IMR-90 (cell line): ENCODE measurements around the gene TMCC1.

Experiments
- CEBPB ChIP-seq: IDR thresholded peaks from 2 replicates; pipeline ENCODE4 v1.6.1; 2012; ENCODE audit warnings: low read depth, low read length, improper control_type of control experiment
- CHD1 ChIP-seq: IDR thresholded peaks from 2 replicates; pipeline ENCODE4 v1.6.1; 2012; ENCODE audit warnings: low read depth, low read length, improper control_type of control experiment
- CTCF ChIP-seq: conservative IDR thresholded peaks from 2 replicates; pipeline ENCODE4 v1.5.1; 2012; ENCODE audit warnings: mild to moderate bottlenecking, low read depth, low read length, improper control_type of control experiment
- ELK1 ChIP-seq: fragments of 150-350 bp; IDR thresholded peaks from 2 replicates; pipeline ENCODE4 v1.6.1; 2016; ENCODE audit warnings: low read depth, mild to moderate bottlenecking, low read length, moderate library complexity, borderline replicate concordance
- MAFK ChIP-seq: IDR thresholded peaks from 2 replicates; pipeline ENCODE4 v1.6.1; 2012; ENCODE audit warnings: low read depth, low read length, improper control_type of control experiment
- MAZ ChIP-seq: IDR thresholded peaks from 2 replicates; pipeline ENCODE4 v1.6.1; 2012; ENCODE audit warnings: low read depth, mild to moderate bottlenecking, low read length, improper control_type of control experiment, moderate library complexity, borderline replicate concordance
- MXI1 ChIP-seq: IDR thresholded peaks from 2 replicates; pipeline ENCODE4 v1.6.1; 2012; ENCODE audit warnings: low read depth, mild to moderate bottlenecking, low read length, moderate library complexity, borderline replicate concordance
- POLR2A ChIP-seq: IDR thresholded peaks from 2 replicates; pipeline ENCODE4 v1.6.1; 2012; ENCODE audit warnings: mild to moderate bottlenecking, low read depth, low read length
- RAD21 ChIP-seq: IDR thresholded peaks from 2 replicates; pipeline ENCODE4 v1.6.1; 2012; ENCODE audit warnings: low read length, improper control_type of control experiment
- RCOR1 ChIP-seq: IDR thresholded peaks from 2 replicates; pipeline ENCODE4 v1.6.1; 2012; ENCODE audit warnings: mild to moderate bottlenecking, low read length, improper control_type of control experiment; ENCODE audit not compliant: insufficient replicate concordance
- RFX5 ChIP-seq: IDR thresholded peaks from 2 replicates; pipeline ENCODE4 v1.8.0; 2012; ENCODE audit warnings: low read depth, mild to moderate bottlenecking, low read length, moderate library complexity
- SMC3 ChIP-seq: fragments of 150-350 bp; IDR thresholded peaks from 2 replicates; pipeline ENCODE4 v1.6.1; 2016; ENCODE audit warnings: low read depth, mild to moderate bottlenecking, antibody characterized with exemption, low read length, moderate library complexity
- USF2 ChIP-seq: fragments of 150-350 bp; IDR thresholded peaks from 2 replicates; pipeline ENCODE4 v1.6.1; 2017; ENCODE audit warnings: mild to moderate bottlenecking, antibody characterized with exemption, low read length, low read depth

GRCh38 chr3:129655291-129655700, 238.2 kb downstream of the TMCC1 start:
- no peak for TF ChIP-seq CTCF
- no peak for TF ChIP-seq MXI1
- no peak for TF ChIP-seq RCOR1
- TF ChIP-seq CEBPB: no peak
- no peak for TF ChIP-seq POLR2A
- TF ChIP-seq USF2: no peak
- no peak for TF ChIP-seq ELK1
- no peak for TF ChIP-seq MAZ
- TF ChIP-seq RAD21: no peak
- TF ChIP-seq RFX5: no peak
- no peak for TF ChIP-seq MAFK
- TF ChIP-seq SMC3: no peak
- TF ChIP-seq CHD1: no peak
